IPS-18c (cell line): Measurements from ENCODE around the gene KIN.

Experiments
- H3K4me3 ChIP-seq: 2 replicates; pipeline ENCODE4 v1.7.0; 2013; ENCODE audit warnings: low read depth, mild to moderate bottlenecking, low read length, moderate library complexity; ENCODE audit not compliant: insufficient read depth
- H3K9me3 ChIP-seq: one replicate; pipeline ENCODE4 v1.6.1; 2013; ENCODE audit warnings: mild to moderate bottlenecking, low read length, moderate library complexity; ENCODE audit not compliant: control insufficient read depth, insufficient read depth

The KIN gene

DNA sequence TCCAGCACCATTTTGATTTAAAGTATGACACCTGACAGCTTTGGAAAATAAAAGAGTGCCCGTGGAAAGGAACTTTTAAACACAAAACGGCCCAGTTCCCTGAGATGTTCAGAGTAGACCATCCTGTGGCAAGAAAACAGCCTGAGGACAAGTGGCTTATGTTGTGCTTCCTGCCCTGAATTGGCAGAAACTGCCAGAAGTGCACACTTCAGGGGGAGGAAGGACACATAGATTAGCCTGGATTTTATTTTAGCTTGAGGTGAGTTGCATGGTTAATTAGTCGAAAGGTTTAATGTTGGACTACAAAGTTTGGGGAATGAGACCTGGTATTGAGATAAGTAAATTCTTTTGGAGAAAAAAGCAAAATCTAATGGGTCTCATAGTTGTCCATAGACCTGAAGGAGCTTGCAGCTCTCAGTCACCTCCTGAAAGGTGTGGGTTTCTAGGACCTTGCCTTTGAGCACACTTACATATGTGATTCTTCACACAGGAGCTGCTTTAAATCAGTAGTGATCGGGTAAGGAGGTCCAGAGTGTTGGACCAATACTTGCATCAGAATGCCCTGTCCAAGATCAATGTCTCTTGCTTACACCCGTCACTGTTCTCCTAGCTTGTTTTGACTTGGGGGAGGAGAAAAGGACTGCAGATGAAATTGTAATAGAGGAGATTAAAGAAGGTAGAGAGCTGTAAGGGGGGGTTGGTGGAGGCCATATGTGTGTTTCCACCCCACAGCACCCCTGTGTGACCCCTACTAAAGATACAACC is 79.8 kb downstream of the KIN start:
- Histone ChIP-seq H3K4me3 (no peak overlapping the region), H3K9me3 (no peaks in the 10 kb centered on the region)

DNA sequence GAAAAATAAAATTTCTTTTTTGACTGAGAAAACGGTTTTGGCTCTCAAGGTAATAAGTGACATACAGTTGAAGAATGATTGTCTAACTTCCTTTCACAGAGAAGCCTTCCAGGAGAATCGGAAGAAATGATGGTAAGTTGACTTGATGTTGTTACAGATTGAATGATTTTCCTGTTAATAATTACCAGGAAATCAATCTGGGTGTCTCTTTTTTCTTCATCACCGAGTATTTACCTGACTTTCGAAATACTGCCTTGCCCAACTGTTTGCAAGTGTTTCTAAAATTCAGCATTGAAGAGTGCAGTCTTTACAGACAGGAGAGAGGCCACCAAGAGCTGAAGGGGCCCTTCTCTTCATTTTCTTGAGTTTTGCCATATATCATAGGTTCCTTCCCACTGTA is 80.7 kb downstream of the KIN start:
- Histone ChIP-seq H3K9me3 (no peaks in the 10 kb centered on the region), H3K4me3 (no peak overlapping the region)

GRCh38 chr10:7706534-7707073 is 81.2 kb downstream of the KIN start:
- H3K4me3 ChIP-seq: no peak overlapping the region
- no peaks in the 10 kb centered on the region for H3K9me3 ChIP-seq

GRCh38 chr10:7705341-7705740 is 82.5 kb downstream of the KIN start:
- H3K9me3 ChIP-seq: no peaks in the 10 kb centered on the region
- no peak overlapping the region for H3K4me3 ChIP-seq

DNA sequence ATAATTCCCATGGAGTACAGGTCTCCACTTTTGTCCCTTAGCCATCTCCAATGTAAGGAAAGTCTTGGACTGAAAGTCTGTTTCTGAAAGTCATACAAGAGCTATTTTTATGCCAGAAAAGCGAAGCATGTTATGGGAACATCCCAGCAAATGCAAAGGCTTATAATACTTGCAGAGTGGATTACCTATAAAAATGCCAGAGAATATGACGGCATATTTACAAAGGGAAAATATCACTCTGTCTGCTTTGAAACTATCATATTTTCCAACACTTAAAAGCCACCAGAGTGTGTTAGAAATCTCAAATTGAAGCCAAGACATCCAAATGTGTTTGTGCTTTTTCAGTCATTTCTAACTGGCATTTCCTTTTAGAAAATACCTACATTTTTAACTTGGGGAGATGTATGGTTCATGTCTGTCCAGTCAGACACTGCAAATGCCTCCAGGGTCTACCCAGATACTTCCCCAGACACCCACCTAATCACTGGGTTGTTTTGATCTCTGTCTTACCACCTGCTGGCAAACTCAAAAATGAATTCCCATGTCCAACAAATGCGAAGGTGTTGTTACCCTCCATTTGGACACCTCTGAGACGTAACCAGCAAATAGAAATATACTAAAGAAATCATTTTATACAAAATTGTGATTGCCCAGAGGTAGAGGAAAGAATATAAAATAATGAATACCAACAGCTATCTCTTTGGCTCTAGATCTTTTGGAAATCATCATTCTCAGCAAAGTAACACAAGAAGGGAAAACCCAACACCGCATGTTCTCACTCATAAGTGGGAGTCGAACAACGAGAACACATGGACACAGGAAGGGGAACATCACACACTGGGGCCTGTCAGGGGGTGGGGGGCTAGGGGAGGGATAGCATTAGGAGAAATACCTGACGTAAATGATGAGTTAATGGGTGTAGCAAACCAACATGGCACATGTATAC is 83.4 kb downstream of the KIN start:
- no peaks in the 10 kb centered on the region for H3K9me3 ChIP-seq

GRCh38 chr10:7703140-7703539 is 84.7 kb downstream of the KIN start, which contains the start of gene ITIH2:
TSS of gene ITIH2 (plus strand) at chr10:7703316. CDS start at chr10:7703435, 119 bp downstream.
- Histone ChIP-seq H3K4me3 (no peak within 1 kb of the TSS), H3K9me3 (no peaks in the 10 kb centered on the region)

More for the DNA sequence above, 83.4 kb downstream of the KIN start:
- no peak overlapping the region for H3K4me3 ChIP-seq

GRCh38 chr10:7702288-7702812 is 85.4 kb downstream of the KIN start:
- Histone ChIP-seq H3K4me3 (no peak overlapping the region), H3K9me3 (no peaks in the 10 kb centered on the region)

DNA sequence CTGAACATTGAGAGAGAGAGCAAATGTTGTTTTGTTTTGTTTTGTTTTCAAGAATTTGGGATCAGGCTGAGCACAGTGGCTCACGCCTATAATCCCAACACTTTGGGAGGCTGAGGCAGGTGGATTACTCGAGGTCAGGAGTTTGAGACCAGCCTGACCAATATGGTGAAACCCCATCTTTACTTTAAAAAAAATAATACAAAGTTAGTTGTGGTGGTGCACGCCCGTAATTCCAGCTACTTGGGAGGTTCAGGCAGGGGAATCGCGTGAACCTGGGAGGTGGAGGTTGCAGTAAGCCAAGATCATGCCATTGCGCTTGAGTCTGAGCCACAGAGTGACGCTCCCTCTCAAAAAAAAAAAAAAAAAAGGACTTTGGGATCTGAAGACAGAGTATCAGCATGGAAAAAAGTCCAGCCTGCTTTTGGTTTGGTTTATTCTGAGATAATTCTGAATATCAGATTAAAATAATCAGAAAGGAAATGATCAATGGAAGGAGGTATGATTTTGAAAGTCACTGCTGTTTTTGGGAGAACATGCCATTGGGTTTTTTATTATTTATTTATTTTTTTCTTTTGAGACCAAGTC is 86.5 kb downstream of the KIN start:
- no peak overlapping the region for H3K4me3 ChIP-seq
- no peaks in the 10 kb centered on the region for H3K9me3 ChIP-seq
